GM12878 (cell line): ENCODE measurements around the gene MATN3. TPM values are rescaled to one million over a fixed set of nuclear protein-coding genes. Genes with fewer than 3 reads are reported as not detected.
A peak's percentile ranks its signal among the peaks of the same experiment; 100 is the strongest.

Experiments
- ASH2L ChIP-seq: fragments of 300-600, 200-600 bp; sonication (generic); IDR thresholded peaks from 2 replicates; pipeline ENCODE4 v1.6.1; 2017; ENCODE audit warnings: low read depth, mild to moderate bottlenecking, borderline replicate concordance
- ESRRA ChIP-seq: IDR thresholded peaks from 2 replicates; pipeline ENCODE4 v1.6.1; 2012; ENCODE audit warnings: mild to moderate bottlenecking, low read length, improper control_type of control experiment
- NRF1 ChIP-seq: conservative IDR thresholded peaks from 2 replicates; pipeline ENCODE4 v1.6.1; 2011; ENCODE audit warnings: mild to moderate bottlenecking, low read depth, low read length, improper control_type of control experiment
- RB1 ChIP-seq: fragments of 450-650 bp; formaldehyde crosslinking; IDR thresholded peaks from 2 replicates; pipeline ENCODE4 v1.6.1; 2017; ENCODE audit warnings: mild to moderate bottlenecking, borderline replicate concordance
- RFX5 ChIP-seq: IDR thresholded peaks from 2 replicates; pipeline ENCODE4 v1.6.1; 2011; ENCODE audit warnings: low read depth, low read length, improper control_type of control experiment
- SREBF1 ChIP-seq: IDR thresholded peaks from 2 replicates; pipeline ENCODE4 v1.6.1; 2012; ENCODE audit warnings: mild to moderate bottlenecking, low read length
- YY1 ChIP-seq: IDR thresholded peaks from 2 replicates; pipeline ENCODE4 v1.6.1; 2011; ENCODE audit warnings: low read depth, mild to moderate bottlenecking, low read length
- ZBTB33 ChIP-seq: fragments of 450-650 bp; IDR thresholded peaks from 2 replicates; pipeline ENCODE4 v1.6.1; 2017; ENCODE audit warnings: mild to moderate bottlenecking
- polyA plus RNA-seq, 11 experiments: library from polyadenylated mRNA; depleted of rRNA in 4 of 11; unstranded in 6 of 11; stranded (reverse) in 5 of 11; fragments of >200 nt; fragmentation: Nextera tagmentation in 4 of 11; fragmentation: Illumina TruSeq in 1 of 11; extraction: Ambion mirVana in 4 of 11; extraction: Trizol in 1 of 11; gene quantifications; 1 replicate in 1 of 11; 2 replicates in 10 of 11; pipeline versions ENCODE4 v1.2.1 to v1.2.3, GENCODE V29; 2011 to 2016; ENCODE audit warnings: inconsistent platforms in 2 of 11, missing spikeins in 2 of 11, low read depth in 1 of 11
- total RNA-seq, 4 experiments: library from RNA; depleted of rRNA in 3 of 4; stranded (reverse); fragments of >200 nt in 3 of 4; fragmentation: Illumina TruSeq in 1 of 4; extraction: Trizol in 1 of 4; gene quantifications; 2 replicates each; pipeline versions ENCODE4 v1.2.1 to v1.2.3, GENCODE V29; 2013 to 2021
- TF ChIP-seq, protein P1 (sequence below): fragments of 450-650 bp; IDR thresholded peaks from 2 replicates; pipeline ENCODE4 v1.6.1; 2017; ENCODE audit warnings: mild to moderate bottlenecking, moderate library complexity
- TF ChIP-seq, protein P2 (sequence below): fragments of 450-650 bp; conservative IDR thresholded peaks from 2 replicates; pipeline ENCODE4 v1.6.1; 2017; ENCODE audit warnings: mild to moderate bottlenecking, moderate library complexity

The MATN3 gene
- total and polyA plus RNA-seq, 10 of the 15 experiments (the other 5 are each of a cell fraction or from before 2014, with no cell fraction given) = 0.09 TPM; not detected in 9

GRCh38 chr2:19989667-19990415 lies 22.6 kb downstream of the MATN3 start, which contains the start of gene WDR35 (continued):
- TF ChIP-seq ZBTB33 (no peak), SREBF1 (no peak), NRF1 (peak; percentile 37; the same call in 1 of the 2 replicates), ASH2L (no peak), ESRRA (no peak), RB1 (peak; percentile 85; the same call in 1 of the 2 replicates), YY1 (peak; percentile 21; the same call in 1 of the 2 replicates), RFX5 (peak; percentile 76)
- TF ChIP-seq, protein P1, sequence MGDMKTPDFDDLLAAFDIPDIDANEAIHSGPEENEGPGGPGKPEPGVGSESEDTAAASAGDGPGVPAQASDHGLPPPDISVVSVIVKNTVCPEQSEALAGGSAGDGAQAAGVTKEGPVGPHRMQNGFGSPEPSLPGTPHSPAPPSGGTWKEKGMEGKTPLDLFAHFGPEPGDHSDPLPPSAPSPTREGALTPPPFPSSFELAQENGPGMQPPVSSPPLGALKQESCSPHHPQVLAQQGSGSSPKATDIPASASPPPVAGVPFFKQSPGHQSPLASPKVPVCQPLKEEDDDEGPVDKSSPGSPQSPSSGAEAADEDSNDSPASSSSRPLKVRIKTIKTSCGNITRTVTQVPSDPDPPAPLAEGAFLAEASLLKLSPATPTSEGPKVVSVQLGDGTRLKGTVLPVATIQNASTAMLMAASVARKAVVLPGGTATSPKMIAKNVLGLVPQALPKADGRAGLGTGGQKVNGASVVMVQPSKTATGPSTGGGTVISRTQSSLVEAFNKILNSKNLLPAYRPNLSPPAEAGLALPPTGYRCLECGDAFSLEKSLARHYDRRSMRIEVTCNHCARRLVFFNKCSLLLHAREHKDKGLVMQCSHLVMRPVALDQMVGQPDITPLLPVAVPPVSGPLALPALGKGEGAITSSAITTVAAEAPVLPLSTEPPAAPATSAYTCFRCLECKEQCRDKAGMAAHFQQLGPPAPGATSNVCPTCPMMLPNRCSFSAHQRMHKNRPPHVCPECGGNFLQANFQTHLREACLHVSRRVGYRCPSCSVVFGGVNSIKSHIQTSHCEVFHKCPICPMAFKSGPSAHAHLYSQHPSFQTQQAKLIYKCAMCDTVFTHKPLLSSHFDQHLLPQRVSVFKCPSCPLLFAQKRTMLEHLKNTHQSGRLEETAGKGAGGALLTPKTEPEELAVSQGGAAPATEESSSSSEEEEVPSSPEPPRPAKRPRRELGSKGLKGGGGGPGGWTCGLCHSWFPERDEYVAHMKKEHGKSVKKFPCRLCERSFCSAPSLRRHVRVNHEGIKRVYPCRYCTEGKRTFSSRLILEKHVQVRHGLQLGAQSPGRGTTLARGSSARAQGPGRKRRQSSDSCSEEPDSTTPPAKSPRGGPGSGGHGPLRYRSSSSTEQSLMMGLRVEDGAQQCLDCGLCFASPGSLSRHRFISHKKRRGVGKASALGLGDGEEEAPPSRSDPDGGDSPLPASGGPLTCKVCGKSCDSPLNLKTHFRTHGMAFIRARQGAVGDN = peak; percentile 96
- TF ChIP-seq, protein P2, sequence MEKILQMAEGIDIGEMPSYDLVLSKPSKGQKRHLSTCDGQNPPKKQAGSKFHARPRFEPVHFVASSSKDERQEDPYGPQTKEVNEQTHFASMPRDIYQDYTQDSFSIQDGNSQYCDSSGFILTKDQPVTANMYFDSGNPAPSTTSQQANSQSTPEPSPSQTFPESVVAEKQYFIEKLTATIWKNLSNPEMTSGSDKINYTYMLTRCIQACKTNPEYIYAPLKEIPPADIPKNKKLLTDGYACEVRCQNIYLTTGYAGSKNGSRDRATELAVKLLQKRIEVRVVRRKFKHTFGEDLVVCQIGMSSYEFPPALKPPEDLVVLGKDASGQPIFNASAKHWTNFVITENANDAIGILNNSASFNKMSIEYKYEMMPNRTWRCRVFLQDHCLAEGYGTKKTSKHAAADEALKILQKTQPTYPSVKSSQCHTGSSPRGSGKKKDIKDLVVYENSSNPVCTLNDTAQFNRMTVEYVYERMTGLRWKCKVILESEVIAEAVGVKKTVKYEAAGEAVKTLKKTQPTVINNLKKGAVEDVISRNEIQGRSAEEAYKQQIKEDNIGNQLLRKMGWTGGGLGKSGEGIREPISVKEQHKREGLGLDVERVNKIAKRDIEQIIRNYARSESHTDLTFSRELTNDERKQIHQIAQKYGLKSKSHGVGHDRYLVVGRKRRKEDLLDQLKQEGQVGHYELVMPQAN = peak; percentile 81
- TF ChIP-seq, all 136 proteins: peak for 37
